ENCODE measurements around the gene CELSR1.

GRCh38 chr22:46533070-46533833, 4.2 kb downstream of the CELSR1 start:
- no peak for TF ChIP-seq CTCF (IDR thresholded peaks at IDR 0.05)
- TF ChIP-seq ZFX (IDR thresholded peaks at IDR 0.05; ENCODE audit: borderline replicate concordance), result no peak

All from 22Rv1 (cell line).